Neural crest cell (in vitro differentiated cells): Measurements from ENCODE around the gene COL9A3. TPM values are rescaled to one million over a fixed set of nuclear protein-coding genes. Genes with fewer than 3 reads are reported as not detected.

Experiments used
- DNase-seq: peaks from one replicate; pipeline ENCODE4 v3.0.0; 2021; ENCODE audit warnings: low read depth, mixed read lengths, low spot score
- H3K27ac Mint-ChIP-seq: one replicate; pipeline ENCODE4 v1.8.0; 2021; ENCODE audit warnings: mild to moderate bottlenecking, mixed read lengths; ENCODE audit not compliant: unreplicated experiment
- H3K27me3 Mint-ChIP-seq: 2 replicates; pipeline ENCODE4 v1.8.0; 2021; ENCODE audit warnings: low read depth, mild to moderate bottlenecking, mixed read lengths
- H3K36me3 Mint-ChIP-seq: 2 replicates; pipeline ENCODE4 v1.8.0; 2021; ENCODE audit warnings: low read depth, mild to moderate bottlenecking, mixed read lengths
- H3K4me1 Mint-ChIP-seq: 2 replicates; pipeline ENCODE4 v1.8.0; 2021; ENCODE audit warnings: mixed read lengths
- H3K4me3 Mint-ChIP-seq: one replicate; pipeline ENCODE4 v1.8.0; 2021; ENCODE audit warnings: mild to moderate bottlenecking, mixed read lengths
- H3K9me3 Mint-ChIP-seq: 2 replicates; pipeline ENCODE4 v1.8.0; 2021; ENCODE audit warnings: mixed read lengths
- CTCF ChIP-seq: fragments of 200-600 bp; sonication (generic); conservative IDR thresholded peaks from 2 replicates; pipeline ENCODE4 v1.5.0; 2021; ENCODE audit warnings: antibody characterized with exemption, mild to moderate bottlenecking
- total RNA-seq: library from RNA; stranded (reverse); gene quantifications from 2 replicates; pipeline ENCODE4 v1.2.1, GENCODE V29; 2021

The COL9A3 gene
- total RNA-seq, 1 donor from 2014 or later, result 4.6 TPM

GRCh38 chr20:62772990-62773844, 43.6 kb upstream of the COL9A3 start:
- Mint-ChIP-seq H3K4me3 (no peak overlapping the region), H3K36me3 (no peaks in the 10 kb centered on the region), H3K27me3 (peaks cover 5% of the 10 kb centered on the region), H3K4me1 (peaks cover 36% of the 10 kb centered on the region), H3K27ac (no peak overlapping the region), H3K9me3 (no peaks in the 10 kb centered on the region)
- no peak for TF ChIP-seq CTCF
- no peak for DNase-seq

- H3K27ac Mint-ChIP-seq, result no peak overlapping the region
- H3K9me3 Mint-ChIP-seq, result no peaks in the 10 kb centered on the region
- H3K27me3 Mint-ChIP-seq, result peaks cover 5% of the 10 kb centered on the region
- no peaks in the 10 kb centered on the region for H3K36me3 Mint-ChIP-seq
- no peak overlapping the region for H3K4me3 Mint-ChIP-seq
- DNase-seq, result no peak
- H3K4me1 Mint-ChIP-seq, result peaks cover 28% of the 10 kb centered on the region
- TF ChIP-seq CTCF, result no peak
Observed at GRCh38 chr20:62773845-62774714, 42.8 kb upstream of the COL9A3 start.

- no peaks in the 10 kb centered on the region for H3K9me3 Mint-ChIP-seq
- no peak overlapping the region for H3K4me3 Mint-ChIP-seq
- DNase-seq, result no peak
- H3K4me1 Mint-ChIP-seq, result peaks cover 24% of the 10 kb centered on the region
- no peak overlapping the region for H3K27ac Mint-ChIP-seq
- TF ChIP-seq CTCF, result no peak
- peaks cover 5% of the 10 kb centered on the region for H3K27me3 Mint-ChIP-seq
- no peaks in the 10 kb centered on the region for H3K36me3 Mint-ChIP-seq
Observed at GRCh38 chr20:62774762-62775161, 42.1 kb upstream of the COL9A3 start.

GRCh38 chr20:62775206-62775605, 41.6 kb upstream of the COL9A3 start:
- TF ChIP-seq CTCF, result no peak
- no peak for DNase-seq
- Mint-ChIP-seq H3K36me3 (no peaks in the 10 kb centered on the region), H3K9me3 (no peaks in the 10 kb centered on the region), H3K4me1 (peaks cover 24% of the 10 kb centered on the region), H3K27me3 (peaks cover 5% of the 10 kb centered on the region), H3K4me3 (no peak overlapping the region), H3K27ac (no peak overlapping the region)

- Mint-ChIP-seq H3K9me3 (no peaks in the 10 kb centered on the region), H3K4me1 (peaks cover 24% of the 10 kb centered on the region), H3K36me3 (no peaks in the 10 kb centered on the region), H3K27me3 (peaks cover 5% of the 10 kb centered on the region), H3K27ac (no peak overlapping the region), H3K4me3 (no peak overlapping the region)
- no peak for TF ChIP-seq CTCF
- no peak for DNase-seq
Observed at GRCh38 chr20:62776035-62776691, 40.7 kb upstream of the COL9A3 start.
